Testis (tissue), 2 donors: ENCODE results near the gene GCC1.

Source experiments
- POLR2A ChIP-seq: fragments of 450-650 bp; IDR thresholded peaks from one replicate; pipeline ENCODE4 v1.6.1; 2017; ENCODE audit warnings: antibody characterized with exemption, mild to moderate bottlenecking, moderate library complexity
- TF ChIP-seq, protein P1 (sequence below), 3 experiments: fragments of 450-650 bp in 2 of 3; fragments of 200-600 bp in 1 of 3; sonication (generic) in 1 of 3; IDR thresholded peaks; one replicate each; pipeline ENCODE4 v1.5.1; 2016 to 2019; ENCODE audit warnings: antibody characterized with exemption in 3 of 3, mild to moderate bottlenecking in 2 of 3, moderate library complexity in 1 of 3

GRCh38 chr7:127589896-127590295, 4.5 kb upstream of the GCC1 start:
- TF ChIP-seq POLR2A = no peak
- TF ChIP-seq, protein P1, sequence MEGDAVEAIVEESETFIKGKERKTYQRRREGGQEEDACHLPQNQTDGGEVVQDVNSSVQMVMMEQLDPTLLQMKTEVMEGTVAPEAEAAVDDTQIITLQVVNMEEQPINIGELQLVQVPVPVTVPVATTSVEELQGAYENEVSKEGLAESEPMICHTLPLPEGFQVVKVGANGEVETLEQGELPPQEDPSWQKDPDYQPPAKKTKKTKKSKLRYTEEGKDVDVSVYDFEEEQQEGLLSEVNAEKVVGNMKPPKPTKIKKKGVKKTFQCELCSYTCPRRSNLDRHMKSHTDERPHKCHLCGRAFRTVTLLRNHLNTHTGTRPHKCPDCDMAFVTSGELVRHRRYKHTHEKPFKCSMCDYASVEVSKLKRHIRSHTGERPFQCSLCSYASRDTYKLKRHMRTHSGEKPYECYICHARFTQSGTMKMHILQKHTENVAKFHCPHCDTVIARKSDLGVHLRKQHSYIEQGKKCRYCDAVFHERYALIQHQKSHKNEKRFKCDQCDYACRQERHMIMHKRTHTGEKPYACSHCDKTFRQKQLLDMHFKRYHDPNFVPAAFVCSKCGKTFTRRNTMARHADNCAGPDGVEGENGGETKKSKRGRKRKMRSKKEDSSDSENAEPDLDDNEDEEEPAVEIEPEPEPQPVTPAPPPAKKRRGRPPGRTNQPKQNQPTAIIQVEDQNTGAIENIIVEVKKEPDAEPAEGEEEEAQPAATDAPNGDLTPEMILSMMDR (IDR thresholded peaks at IDR 0.05) = no peak
